Caki2 (cell line): ENCODE data around the gene SBDS. TPM values are rescaled to one million over a fixed set of nuclear protein-coding genes. Genes with fewer than 3 reads are reported as not detected.
"Not testable (repeated sequence)": the region's sequence is repeated elsewhere in the genome, so short reads cannot be mapped to it uniquely, and the experiment has no call there.

ENCODE experiments used
- DNase-seq: peaks from one replicate; pipeline ENCODE4 v3.0.0-alpha.2; 2015; ENCODE audit warnings: low read depth
- in situ Hi-C: cut with HindIII; loops from 2 replicates; pipeline ENCODE4 v1.10.0; 2016; ENCODE audit warnings: low sequenced_read_pairs, low pct_unique_long_range_greater_than_20kb, mixed read lengths
- total RNA-seq: library from RNA; depleted of rRNA; stranded (reverse); fragments of >200 nt; shearing (Covaris generic); gene quantifications from 2 replicates; pipeline ENCODE4 v1.2.3, GENCODE V29; 2014; ENCODE audit warnings: low replicate concordance

The SBDS gene
- total RNA-seq, 1 experiment from 2014 or later = 47.7 TPM

- DNase-seq, in situ Hi-C loops: not testable (repeated sequence)
These were observed 8.8 kb upstream of the SBDS start for GRCh38 chr7:67004145-67004544.

- peak; percentile 19 for DNase-seq
- in situ Hi-C loops = not testable (repeated sequence)
These were observed 5.3 kb upstream of the SBDS start for GRCh38 chr7:67000601-67001258.

GRCh38 chr7:66996444-66997191 is 1.2 kb upstream of the SBDS start, which contains the start of gene TYW1:
Gene TYW1, plus strand, starts transcription at chr7:66996833. Its CDS starts 146 bp downstream, at chr7:66996979.
- DNase-seq = peak; percentile 99
- in situ Hi-C loops = not testable (repeated sequence)

GRCh38 chr7:66994691-66995049 is 716 bp downstream of the SBDS start:
- in situ Hi-C loops = not testable (repeated sequence)
- peak; percentile 84 for DNase-seq

- DNase-seq, in situ Hi-C loops: not testable (repeated sequence)
These were observed 1.3 kb downstream of the SBDS start for GRCh38 chr7:66994051-66994450.

- in situ Hi-C loops, DNase-seq: not testable (repeated sequence)
These were observed 5.8 kb downstream of the SBDS start for GRCh38 chr7:66989552-66989951.

GRCh38 chr7:66980336-66980735 is 15.1 kb downstream of the SBDS start:
- in situ Hi-C loops, DNase-seq: not testable (repeated sequence)

GRCh38 chr7:66979013-66979412 is 16.4 kb downstream of the SBDS start:
- in situ Hi-C loops, DNase-seq: not testable (repeated sequence)

GRCh38 chr7:66978312-66978711 is 17.1 kb downstream of the SBDS start:
- in situ Hi-C loops, DNase-seq: not testable (repeated sequence)

- DNase-seq = no peak
- in situ Hi-C loops = no loop called here
These were observed 20.3 kb downstream of the SBDS start for GRCh38 chr7:66974986-66975590.

GRCh38 chr7:66970310-66970709 is 25.1 kb downstream of the SBDS start:
- in situ Hi-C loops = no loop called here
- DNase-seq = no peak

- in situ Hi-C loops, DNase-seq: not testable (repeated sequence)
These were observed 26.4 kb downstream of the SBDS start for GRCh38 chr7:66969001-66969400.

GRCh38 chr7:66967029-66967428 is 28.4 kb downstream of the SBDS start:
- no peak for DNase-seq
- in situ Hi-C loops = no loop called here

- in situ Hi-C loops = no loop called here
- DNase-seq = no peak
These were observed 31.0 kb downstream of the SBDS start for GRCh38 chr7:66964411-66964810.

- no peak for DNase-seq
- in situ Hi-C loops = no loop called here
These were observed 34.3 kb downstream of the SBDS start for GRCh38 chr7:66961096-66961495.

GRCh38 chr7:66960192-66960591 is 35.2 kb downstream of the SBDS start:
- in situ Hi-C loops = no loop called here
- no peak for DNase-seq

- in situ Hi-C loops = no loop called here
These were observed 36.6 kb downstream of the SBDS start for GRCh38 chr7:66958538-66959350.

GRCh38 chr7:66957595-66958290 is 37.6 kb downstream of the SBDS start:
- DNase-seq = no peak
- in situ Hi-C loops = no loop called here

More at GRCh38 chr7:66958538-66959350, 36.6 kb downstream of the SBDS start:
- DNase-seq = no peak
